BE2C (cell line): Measurements from ENCODE around the gene PHACTR4.

Source experiments
- DNase-seq: peaks from one replicate; pipeline ENCODE4 v3.0.0-alpha.2; 2020
- H3K27me3 ChIP-seq: fragments of 250-450 bp; sonication (Bioruptor Pico); 2 replicates; pipeline ENCODE4 v1.5.1; 2020; ENCODE audit warnings: mild to moderate bottlenecking
- H3K36me3 ChIP-seq: fragments of 250-450 bp; sonication (Bioruptor Pico); 2 replicates; pipeline ENCODE4 v1.5.1; 2020; ENCODE audit warnings: mild to moderate bottlenecking
- H3K4me1 ChIP-seq: fragments of 250-450 bp; sonication (Bioruptor Pico); 2 replicates; pipeline ENCODE4 v1.5.1; 2020
- H3K4me3 ChIP-seq: 2 replicates; pipeline ENCODE4 v1.5.1; 2011; ENCODE audit warnings: low read depth, low read length
- H3K9me3 ChIP-seq: fragments of 250-450 bp; sonication (Bioruptor Pico); 2 replicates; pipeline ENCODE4 v1.5.1; 2020
- TF ChIP-seq, protein P1 (sequence below): IDR thresholded peaks from 2 replicates; pipeline ENCODE4 v1.5.1; 2012; ENCODE audit warnings: mild to moderate bottlenecking, low read depth, low read length

The PHACTR4 gene

GRCh38 chr1:28409090-28409489, 39.5 kb downstream of the PHACTR4 start:
- H3K4me3 ChIP-seq, result no peak overlapping the region
- TF ChIP-seq, protein P1, sequence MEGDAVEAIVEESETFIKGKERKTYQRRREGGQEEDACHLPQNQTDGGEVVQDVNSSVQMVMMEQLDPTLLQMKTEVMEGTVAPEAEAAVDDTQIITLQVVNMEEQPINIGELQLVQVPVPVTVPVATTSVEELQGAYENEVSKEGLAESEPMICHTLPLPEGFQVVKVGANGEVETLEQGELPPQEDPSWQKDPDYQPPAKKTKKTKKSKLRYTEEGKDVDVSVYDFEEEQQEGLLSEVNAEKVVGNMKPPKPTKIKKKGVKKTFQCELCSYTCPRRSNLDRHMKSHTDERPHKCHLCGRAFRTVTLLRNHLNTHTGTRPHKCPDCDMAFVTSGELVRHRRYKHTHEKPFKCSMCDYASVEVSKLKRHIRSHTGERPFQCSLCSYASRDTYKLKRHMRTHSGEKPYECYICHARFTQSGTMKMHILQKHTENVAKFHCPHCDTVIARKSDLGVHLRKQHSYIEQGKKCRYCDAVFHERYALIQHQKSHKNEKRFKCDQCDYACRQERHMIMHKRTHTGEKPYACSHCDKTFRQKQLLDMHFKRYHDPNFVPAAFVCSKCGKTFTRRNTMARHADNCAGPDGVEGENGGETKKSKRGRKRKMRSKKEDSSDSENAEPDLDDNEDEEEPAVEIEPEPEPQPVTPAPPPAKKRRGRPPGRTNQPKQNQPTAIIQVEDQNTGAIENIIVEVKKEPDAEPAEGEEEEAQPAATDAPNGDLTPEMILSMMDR, result no peak
- no peaks in the 10 kb centered on the region for H3K36me3 ChIP-seq
- no peak for DNase-seq
- H3K9me3 ChIP-seq, result no peaks in the 10 kb centered on the region
- no peaks in the 10 kb centered on the region for H3K27me3 ChIP-seq
- no peaks in the 10 kb centered on the region for H3K4me1 ChIP-seq

- no peak for DNase-seq
- Histone ChIP-seq H3K4me3 (no peak overlapping the region), H3K27me3 (no peaks in the 10 kb centered on the region), H3K9me3 (no peaks in the 10 kb centered on the region), H3K4me1 (no peaks in the 10 kb centered on the region; the same call in none of the 2 replicates), H3K36me3 (no peaks in the 10 kb centered on the region)
- TF ChIP-seq, protein P1, result no peak
These were observed 42.1 kb downstream of the PHACTR4 start for GRCh38 chr1:28411656-28412055.

DNA sequence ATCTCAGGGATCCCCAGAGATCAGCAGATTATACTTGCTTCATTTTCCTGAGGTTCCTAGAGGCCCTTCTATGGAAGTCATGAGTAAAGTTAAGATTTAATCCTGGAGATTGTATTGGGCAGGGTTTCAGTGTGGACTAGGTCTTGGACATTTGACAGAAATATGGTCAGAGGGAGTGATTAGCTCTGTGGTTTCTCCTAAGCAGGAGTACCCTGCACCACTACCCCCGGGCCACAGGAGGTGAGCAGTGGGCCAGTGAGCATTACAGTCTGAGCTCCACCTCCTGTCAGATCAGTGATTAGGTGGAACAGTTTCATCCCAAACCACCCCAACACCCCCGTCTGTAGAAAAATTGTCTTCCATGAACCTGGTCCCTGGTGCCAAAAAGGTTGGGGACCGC, 43.2 kb downstream of the PHACTR4 start:
- H3K36me3 ChIP-seq, result no peaks in the 10 kb centered on the region
- no peaks in the 10 kb centered on the region for H3K9me3 ChIP-seq
- TF ChIP-seq, protein P1, result no peak
- no peaks in the 10 kb centered on the region for H3K27me3 ChIP-seq
- H3K4me3 ChIP-seq, result no peak overlapping the region
- DNase-seq, result no peak
- H3K4me1 ChIP-seq, result no peaks in the 10 kb centered on the region; the same call in none of the 2 replicates

GRCh38 chr1:28416509-28417194, 47.1 kb downstream of the PHACTR4 start:
- Histone ChIP-seq H3K4me1 (no peaks in the 10 kb centered on the region; the same call in none of the 2 replicates), H3K36me3 (no peaks in the 10 kb centered on the region), H3K9me3 (no peaks in the 10 kb centered on the region), H3K4me3 (no peak overlapping the region), H3K27me3 (no peaks in the 10 kb centered on the region)
- TF ChIP-seq, protein P1, result no peak
- DNase-seq, result peak; percentile 6

DNA sequence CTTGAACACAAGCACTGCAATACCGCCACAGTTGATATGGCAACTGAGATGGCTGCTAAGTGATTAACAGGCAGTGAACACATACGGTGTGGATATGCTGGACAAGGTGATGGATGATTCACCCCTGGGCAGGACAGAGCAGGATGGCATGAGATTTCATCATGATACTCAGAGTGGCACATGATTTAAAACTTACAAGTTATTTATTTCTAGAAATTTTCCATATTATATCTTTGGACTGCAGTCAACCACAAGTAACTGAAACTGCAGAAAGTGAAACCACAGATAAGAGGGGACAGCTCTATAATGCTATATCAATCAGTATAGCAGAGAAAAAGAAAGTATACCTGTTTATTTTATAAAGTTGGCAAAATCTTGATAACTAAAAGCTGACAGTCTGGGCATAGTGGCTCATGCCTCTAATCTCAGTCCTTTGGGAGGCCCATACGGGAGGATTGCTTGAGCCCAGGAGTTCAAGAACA, 47.9 kb downstream of the PHACTR4 start:
- H3K27me3 ChIP-seq, result no peaks in the 10 kb centered on the region
- H3K4me1 ChIP-seq, result no peaks in the 10 kb centered on the region; the same call in none of the 2 replicates
- DNase-seq, result no peak
- peak overlapping the region; percentile 17; the same call in 1 of the 2 replicates for H3K4me3 ChIP-seq
- no peaks in the 10 kb centered on the region for H3K36me3 ChIP-seq
- TF ChIP-seq, protein P1, result no peak
- H3K9me3 ChIP-seq, result no peaks in the 10 kb centered on the region

GRCh38 chr1:28417926-28418637, 48.5 kb downstream of the PHACTR4 start:
- no peaks in the 10 kb centered on the region for H3K36me3 ChIP-seq
- no peaks in the 10 kb centered on the region; the same call in none of the 2 replicates for H3K4me1 ChIP-seq
- TF ChIP-seq, protein P1, result no peak
- H3K4me3 ChIP-seq, result no peak overlapping the region
- DNase-seq, result no peak
- no peaks in the 10 kb centered on the region for H3K27me3 ChIP-seq
- H3K9me3 ChIP-seq, result no peaks in the 10 kb centered on the region
